K562 (cell line): ENCODE measurements around the gene TMEM143. TPM values are rescaled to one million over a fixed set of nuclear protein-coding genes. Genes with fewer than 3 reads are reported as not detected.

Experiments
- ETV5 ChIP-seq: sonication (generic); formaldehyde crosslinking; IDR thresholded peaks from 2 replicates; pipeline ENCODE4 v1.4.0; 2020; ENCODE audit warnings: low read depth, mild to moderate bottlenecking, missing genetic modification reagents
- ZEB2 ChIP-seq: fragments of 450-650 bp; IDR thresholded peaks from 2 replicates; pipeline ENCODE4 v1.6.1; 2016
- ZNF830 ChIP-seq: fragments of 250-450 bp; sonication (Bioruptor Pico); IDR thresholded peaks from 2 replicates; pipeline ENCODE4 v1.5.0; 2021; ENCODE audit warnings: mild to moderate bottlenecking
- polyA plus RNA-seq, 8 experiments: library from polyadenylated mRNA; depleted of rRNA in 4 of 8; stranded (reverse) in 5 of 8; unstranded in 3 of 8; fragments of >200 nt; fragmentation: Nextera tagmentation in 2 of 8; fragmentation: Illumina TruSeq in 1 of 8; extraction: Ambion mirVana in 2 of 8; extraction: Trizol in 1 of 8; gene quantifications; 2 replicates each; pipeline versions ENCODE4 v1.2.1 to v1.2.3, GENCODE V29; 2011 to 2014; ENCODE audit warnings: inconsistent platforms in 1 of 8, missing spikeins in 1 of 8
- total RNA-seq, 7 experiments: library from RNA; depleted of rRNA in 6 of 7; stranded (reverse); fragments of >200 nt in 6 of 7; fragmentation: Illumina TruSeq in 2 of 7; extraction: Trizol in 2 of 7; gene quantifications; 2 replicates each; pipeline versions ENCODE4 v1.2.1 to v1.2.3, GENCODE V29; 2011 to 2021; ENCODE audit warnings: low replicate concordance in 1 of 7
- TF ChIP-seq, protein P1 (sequence below), 2 experiments: fragments of 450-650 bp; formaldehyde crosslinking in 1 of 2; IDR thresholded peaks; 2 replicates each; pipeline versions ENCODE4 v1.4.0 to v1.6.1; 2014 to 2020; ENCODE audit warnings: mild to moderate bottlenecking in 2 of 2, borderline replicate concordance in 1 of 2, low read depth in 1 of 2
- TF ChIP-seq, protein P2 (sequence below), 2 experiments: fragments of 450-650 bp; IDR thresholded peaks; 2 replicates each; pipeline ENCODE4 v1.6.1; 2016; ENCODE audit warnings: mild to moderate bottlenecking in 2 of 2, borderline replicate concordance in 1 of 2, low read depth in 1 of 2, moderate library complexity in 1 of 2
- TF ChIP-seq, protein P3 (sequence below): IDR thresholded peaks from 2 replicates; pipeline ENCODE4 v1.6.1; 2011; ENCODE audit warnings: borderline replicate concordance, low read depth, mild to moderate bottlenecking, moderate library complexity, low read length; ENCODE audit not compliant: insufficient read depth, poor library complexity, severe bottlenecking

TMEM143 gene
- total and polyA plus RNA-seq, 9 of the 15 experiments (the other 6 are each of a cell fraction or from before 2014, with no cell fraction given), result 0.66 to 8.8 (median 4.3) TPM

DNA sequence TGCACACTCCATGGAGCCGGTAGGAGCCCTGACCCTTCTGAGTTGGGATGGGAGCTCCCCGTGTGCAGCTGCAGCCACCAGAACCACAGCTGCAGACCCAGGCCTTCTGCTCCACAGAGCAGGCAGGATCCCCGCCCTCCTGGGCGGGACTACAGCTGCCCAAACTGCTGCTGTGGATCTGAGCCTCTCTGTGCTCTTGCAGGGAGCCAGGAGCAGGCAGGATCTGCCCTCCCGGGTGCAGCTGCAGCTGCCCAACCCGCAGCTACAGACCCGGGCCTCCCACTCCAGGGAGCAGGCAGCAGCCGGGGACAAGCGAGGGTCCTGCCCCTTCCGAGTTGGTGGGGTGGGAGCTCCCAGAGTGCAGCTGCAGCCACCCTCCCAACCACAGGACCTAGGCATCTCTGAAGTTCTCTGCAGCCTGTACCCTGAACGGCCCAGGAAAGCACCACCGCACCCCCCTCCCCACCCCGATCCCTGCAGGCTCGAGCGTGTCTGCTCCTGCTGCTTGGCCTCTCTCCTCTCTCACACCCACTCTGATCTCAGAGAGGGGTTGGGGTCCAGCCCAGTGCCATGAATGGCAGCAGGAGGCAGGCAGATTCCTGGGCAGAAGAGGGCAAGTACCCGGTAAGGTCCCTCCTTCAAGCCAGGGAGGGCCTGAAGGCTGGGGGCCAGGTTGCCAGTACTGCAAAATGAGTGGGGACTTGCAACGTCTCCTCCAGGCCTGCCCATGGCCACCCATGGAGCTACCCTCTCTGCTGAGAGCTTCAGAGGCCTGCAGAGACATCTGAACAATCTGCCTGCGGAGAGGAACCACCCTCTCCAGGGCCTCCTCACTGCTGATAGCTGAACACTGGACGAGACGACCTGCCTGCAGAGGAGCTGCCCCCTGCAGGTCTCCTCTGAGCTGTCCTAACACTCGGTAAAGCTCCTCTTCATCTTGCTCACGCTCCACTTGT is 54.8 kb downstream of the TMEM143 start (continued):
- TF ChIP-seq, protein P1, sequence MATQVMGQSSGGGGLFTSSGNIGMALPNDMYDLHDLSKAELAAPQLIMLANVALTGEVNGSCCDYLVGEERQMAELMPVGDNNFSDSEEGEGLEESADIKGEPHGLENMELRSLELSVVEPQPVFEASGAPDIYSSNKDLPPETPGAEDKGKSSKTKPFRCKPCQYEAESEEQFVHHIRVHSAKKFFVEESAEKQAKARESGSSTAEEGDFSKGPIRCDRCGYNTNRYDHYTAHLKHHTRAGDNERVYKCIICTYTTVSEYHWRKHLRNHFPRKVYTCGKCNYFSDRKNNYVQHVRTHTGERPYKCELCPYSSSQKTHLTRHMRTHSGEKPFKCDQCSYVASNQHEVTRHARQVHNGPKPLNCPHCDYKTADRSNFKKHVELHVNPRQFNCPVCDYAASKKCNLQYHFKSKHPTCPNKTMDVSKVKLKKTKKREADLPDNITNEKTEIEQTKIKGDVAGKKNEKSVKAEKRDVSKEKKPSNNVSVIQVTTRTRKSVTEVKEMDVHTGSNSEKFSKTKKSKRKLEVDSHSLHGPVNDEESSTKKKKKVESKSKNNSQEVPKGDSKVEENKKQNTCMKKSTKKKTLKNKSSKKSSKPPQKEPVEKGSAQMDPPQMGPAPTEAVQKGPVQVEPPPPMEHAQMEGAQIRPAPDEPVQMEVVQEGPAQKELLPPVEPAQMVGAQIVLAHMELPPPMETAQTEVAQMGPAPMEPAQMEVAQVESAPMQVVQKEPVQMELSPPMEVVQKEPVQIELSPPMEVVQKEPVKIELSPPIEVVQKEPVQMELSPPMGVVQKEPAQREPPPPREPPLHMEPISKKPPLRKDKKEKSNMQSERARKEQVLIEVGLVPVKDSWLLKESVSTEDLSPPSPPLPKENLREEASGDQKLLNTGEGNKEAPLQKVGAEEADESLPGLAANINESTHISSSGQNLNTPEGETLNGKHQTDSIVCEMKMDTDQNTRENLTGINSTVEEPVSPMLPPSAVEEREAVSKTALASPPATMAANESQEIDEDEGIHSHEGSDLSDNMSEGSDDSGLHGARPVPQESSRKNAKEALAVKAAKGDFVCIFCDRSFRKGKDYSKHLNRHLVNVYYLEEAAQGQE (IDR thresholded peaks at IDR 0.05; ENCODE audit: borderline replicate concordance), result peak; percentile 39; the same call in 1 of the 2 replicates
- TF ChIP-seq, protein P1 (CRISPR knock-in tag; IDR thresholded peaks at IDR 0.05; ENCODE audit: low read depth), result no peak
- no peak for TF ChIP-seq ZEB2
- TF ChIP-seq, protein P2, sequence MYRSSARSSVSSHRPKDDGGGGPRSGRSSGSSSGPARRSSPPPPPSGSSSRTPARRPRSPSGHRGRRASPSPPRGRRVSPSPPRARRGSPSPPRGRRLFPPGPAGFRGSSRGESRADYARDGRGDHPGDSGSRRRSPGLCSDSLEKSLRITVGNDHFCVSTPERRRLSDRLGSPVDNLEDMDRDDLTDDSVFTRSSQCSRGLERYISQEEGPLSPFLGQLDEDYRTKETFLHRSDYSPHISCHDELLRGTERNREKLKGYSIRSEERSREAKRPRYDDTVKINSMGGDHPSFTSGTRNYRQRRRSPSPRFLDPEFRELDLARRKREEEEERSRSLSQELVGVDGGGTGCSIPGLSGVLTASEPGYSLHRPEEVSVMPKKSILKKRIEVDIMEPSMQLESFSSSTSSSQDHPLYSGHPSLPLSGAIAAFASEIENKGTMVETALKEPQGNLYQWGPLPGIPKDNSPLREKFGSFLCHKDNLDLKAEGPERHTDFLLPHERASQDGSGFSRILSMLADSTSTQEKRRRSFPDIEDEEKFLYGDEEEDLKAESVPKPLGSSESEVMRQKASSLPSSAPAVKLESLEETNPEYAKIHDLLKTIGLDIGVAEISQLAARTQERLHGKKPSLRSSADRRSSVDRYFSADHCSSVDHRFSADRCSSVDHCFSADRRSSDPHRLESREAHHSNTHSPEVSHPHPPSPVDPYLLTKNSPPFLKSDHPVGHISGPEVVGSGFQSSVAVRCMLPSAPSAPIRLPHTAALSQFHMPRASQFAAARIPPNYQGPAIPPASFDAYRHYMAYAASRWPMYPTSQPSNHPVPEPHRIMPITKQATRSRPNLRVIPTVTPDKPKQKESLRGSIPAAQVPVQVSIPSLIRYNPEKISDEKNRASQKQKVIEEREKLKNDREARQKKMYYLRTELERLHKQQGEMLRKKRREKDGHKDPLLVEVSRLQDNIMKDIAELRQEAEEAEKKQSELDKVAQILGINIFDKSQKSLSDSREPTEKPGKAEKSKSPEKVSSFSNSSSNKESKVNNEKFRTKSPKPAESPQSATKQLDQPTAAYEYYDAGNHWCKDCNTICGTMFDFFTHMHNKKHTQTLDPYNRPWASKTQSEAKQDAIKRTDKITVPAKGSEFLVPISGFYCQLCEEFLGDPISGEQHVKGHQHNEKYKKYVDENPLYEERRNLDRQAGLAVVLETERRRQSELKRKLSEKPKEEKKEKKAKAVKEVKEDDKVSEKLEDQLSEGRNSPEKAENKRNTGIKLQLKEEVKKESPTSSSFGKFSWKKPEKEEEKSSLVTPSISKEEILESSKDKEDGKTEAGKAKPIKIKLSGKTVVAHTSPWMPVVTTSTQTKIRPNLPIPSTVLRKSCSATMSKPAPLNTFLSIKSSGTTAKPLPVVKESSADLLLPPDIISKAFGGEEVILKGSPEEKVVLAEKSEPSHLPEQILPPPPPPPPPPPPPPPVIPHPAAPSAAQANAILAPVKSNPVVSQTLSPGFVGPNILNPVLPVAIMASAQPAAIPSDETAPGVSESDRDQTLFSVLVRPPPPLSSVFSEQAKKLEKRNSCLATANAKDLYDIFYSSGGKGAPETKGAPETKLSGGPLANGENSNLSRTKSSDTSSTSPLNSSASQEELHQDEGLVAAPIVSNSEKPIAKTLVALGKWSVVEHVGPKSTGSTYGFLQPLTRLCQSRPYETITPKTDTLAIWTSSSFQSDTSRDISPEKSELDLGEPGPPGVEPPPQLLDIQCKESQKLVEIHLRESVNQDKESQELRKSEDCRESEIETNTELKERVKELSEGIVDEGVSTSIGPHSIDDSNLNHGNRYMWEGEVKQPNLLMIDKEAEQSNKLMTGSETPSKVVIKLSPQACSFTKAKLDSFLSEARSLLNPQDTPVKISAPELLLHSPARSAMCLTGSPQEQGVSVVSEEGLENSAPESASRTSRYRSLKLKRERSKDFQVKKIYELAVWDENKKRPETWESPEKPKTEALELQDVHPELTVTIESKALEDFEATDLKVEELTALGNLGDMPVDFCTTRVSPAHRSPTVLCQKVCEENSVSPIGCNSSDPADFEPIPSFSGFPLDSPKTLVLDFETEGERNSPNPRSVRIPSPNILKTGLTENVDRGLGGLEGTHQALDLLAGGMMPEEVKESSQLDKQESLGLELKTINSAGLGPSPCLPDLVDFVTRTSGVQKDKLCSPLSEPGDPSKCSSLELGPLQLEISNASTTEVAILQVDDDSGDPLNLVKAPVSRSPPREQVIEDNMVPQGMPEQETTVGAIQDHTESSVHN (IDR thresholded peaks at IDR 0.05; ENCODE audit: borderline replicate concordance in 1 of 2, low read depth in 1 of 2), result no peak
- TF ChIP-seq ZNF830 (CRISPR knock-in tag), result no peak
- no peak for TF ChIP-seq ETV5 (CRISPR knock-in tag)
- TF ChIP-seq, protein P3, sequence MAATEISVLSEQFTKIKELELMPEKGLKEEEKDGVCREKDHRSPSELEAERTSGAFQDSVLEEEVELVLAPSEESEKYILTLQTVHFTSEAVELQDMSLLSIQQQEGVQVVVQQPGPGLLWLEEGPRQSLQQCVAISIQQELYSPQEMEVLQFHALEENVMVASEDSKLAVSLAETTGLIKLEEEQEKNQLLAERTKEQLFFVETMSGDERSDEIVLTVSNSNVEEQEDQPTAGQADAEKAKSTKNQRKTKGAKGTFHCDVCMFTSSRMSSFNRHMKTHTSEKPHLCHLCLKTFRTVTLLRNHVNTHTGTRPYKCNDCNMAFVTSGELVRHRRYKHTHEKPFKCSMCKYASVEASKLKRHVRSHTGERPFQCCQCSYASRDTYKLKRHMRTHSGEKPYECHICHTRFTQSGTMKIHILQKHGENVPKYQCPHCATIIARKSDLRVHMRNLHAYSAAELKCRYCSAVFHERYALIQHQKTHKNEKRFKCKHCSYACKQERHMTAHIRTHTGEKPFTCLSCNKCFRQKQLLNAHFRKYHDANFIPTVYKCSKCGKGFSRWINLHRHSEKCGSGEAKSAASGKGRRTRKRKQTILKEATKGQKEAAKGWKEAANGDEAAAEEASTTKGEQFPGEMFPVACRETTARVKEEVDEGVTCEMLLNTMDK, result peak; percentile 64
